ENCODE results near the gene HPS6. TPM values are rescaled to one million over a fixed set of nuclear protein-coding genes. Genes with fewer than 3 reads are reported as not detected.

The HPS6 gene
- total and polyA plus RNA-seq, 10 donors: 7.2 to 29.5 (median 17.0) TPM

- H3K27me3 ChIP-seq (replicated peaks in 1 of 7): no peaks in the 10 kb centered on the region
- no peak for TF ChIP-seq POLR2A (IDR thresholded peaks at IDR 0.05)
- no peak for TF ChIP-seq POLR2AphosphoS5 (IDR thresholded peaks at IDR 0.05)
- no peak for TF ChIP-seq CTCF (IDR thresholded peaks at IDR 0.05 in 8 of 11, conservative IDR thresholded peaks at IDR 0.05 in 3 of 11)
- no peak overlapping the region for H3K4me3 ChIP-seq
- no peaks in the 10 kb centered on the region for H3K9me3 ChIP-seq
- intact Hi-C loops (cut with DNase I; ENCODE audit: low total_unique reads): no loop called here
- no peak overlapping the region for H3K27ac ChIP-seq
- WGBS, 5 donors: 72 to 92% (median 85%) methylated on average over 3 of the region's 3 CpGs
- DNase-seq: no peak
- H3K4me1 ChIP-seq: no peaks in the 10 kb centered on the region
- peaks cover 0 to 3% (median 0%) of the 10 kb centered on the region in 6 donors for H3K36me3 ChIP-seq
Measured at GRCh38 chr10:102085336-102085735, 20.2 kb downstream of the HPS6 start.

- H3K4me1 ChIP-seq: no peaks in the 10 kb centered on the region
- H3K36me3 ChIP-seq: no peaks in the 10 kb centered on the region
- 86 to 97% (median 95%) methylated on average over 8 of the region's 8 CpGs for WGBS, 5 donors
- H3K4me3 ChIP-seq: no peak overlapping the region
- no peak for DNase-seq
- H3K27me3 ChIP-seq (replicated peaks in 1 of 7): no peaks in the 10 kb centered on the region
- no peak overlapping the region for H3K27ac ChIP-seq
- intact Hi-C loops (cut with DNase I; ENCODE audit: low total_unique reads): no loop called here
- TF ChIP-seq POLR2AphosphoS5 (IDR thresholded peaks at IDR 0.05): no peak
- TF ChIP-seq POLR2A (IDR thresholded peaks at IDR 0.05): no peak
- no peak for TF ChIP-seq CTCF (IDR thresholded peaks at IDR 0.05 in 8 of 11, conservative IDR thresholded peaks at IDR 0.05 in 3 of 11)
- no peaks in the 10 kb centered on the region for H3K9me3 ChIP-seq
Measured at GRCh38 chr10:102086196-102086595, 21.0 kb downstream of the HPS6 start.

- TF ChIP-seq CTCF (IDR thresholded peaks at IDR 0.05 in 8 of 11, conservative IDR thresholded peaks at IDR 0.05 in 3 of 11) (no peak), POLR2A (IDR thresholded peaks at IDR 0.05) (no peak), POLR2AphosphoS5 (IDR thresholded peaks at IDR 0.05) (no peak)
- DNase-seq: no peak
- intact Hi-C loops (cut with DNase I; ENCODE audit: low total_unique reads): no loop called here
- WGBS, 5 donors: 58 to 82% (median 69%) methylated on average over 2 of the region's 2 CpGs
- Histone ChIP-seq H3K4me3 (no peak overlapping the region), H3K27me3 (replicated peaks in 1 of 7) (no peaks in the 10 kb centered on the region), H3K36me3 (no peaks in the 10 kb centered on the region), H3K27ac (no peak overlapping the region), H3K9me3 (no peaks in the 10 kb centered on the region), H3K4me1 (no peaks in the 10 kb centered on the region)
Measured at GRCh38 chr10:102090772-102091171, 25.6 kb downstream of the HPS6 start.

- no peak for DNase-seq
- TF ChIP-seq CTCF (IDR thresholded peaks at IDR 0.05 in 8 of 11, conservative IDR thresholded peaks at IDR 0.05 in 3 of 11) (no peak), POLR2AphosphoS5 (IDR thresholded peaks at IDR 0.05) (no peak), POLR2A (IDR thresholded peaks at IDR 0.05) (no peak)
- Histone ChIP-seq H3K4me1 (no peaks in the 10 kb centered on the region), H3K27me3 (replicated peaks in 1 of 7) (no peaks in the 10 kb centered on the region), H3K9me3 (no peaks in the 10 kb centered on the region), H3K27ac (no peak overlapping the region), H3K4me3 (no peak overlapping the region), H3K36me3 (peaks cover 0 to 35% (median 0%) of the 10 kb centered on the region in 6 donors)
- intact Hi-C loops (cut with DNase I; ENCODE audit: low total_unique reads): no loop called here
- WGBS, 5 donors: 91 to 97% (median 91%) methylated on average over 7 of the region's 7 CpGs
Measured at GRCh38 chr10:102096449-102096848, 31.3 kb downstream of the HPS6 start.
